ENCODE data around the gene TUBB6. TPM values are rescaled to one million over a fixed set of nuclear protein-coding genes. Genes with fewer than 3 reads are reported as not detected.

The TUBB6 gene
- total RNA-seq, 2 experiments from 2014 or later: 5.7 to 6.5 TPM

DNA sequence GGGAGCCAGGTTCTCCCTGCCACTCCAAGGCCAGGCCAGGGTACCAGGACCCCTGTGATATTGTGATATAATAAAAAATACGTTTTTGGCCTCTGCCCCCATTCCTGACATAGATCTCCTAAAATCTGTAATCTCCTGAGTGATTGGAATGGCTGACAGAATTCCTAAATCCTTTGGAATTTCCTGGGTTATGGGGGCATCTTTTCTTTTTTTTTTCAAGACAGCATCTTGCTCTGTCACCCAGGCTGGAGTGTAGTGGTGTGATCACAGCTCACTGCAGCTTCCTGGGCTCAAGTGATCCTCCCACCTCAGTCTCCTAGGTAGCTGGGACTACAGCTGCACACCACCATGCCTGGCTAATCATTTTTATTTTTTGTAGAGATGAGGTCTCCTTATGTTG lies 26.2 kb upstream of the TUBB6 start:
- Mint-ChIP-seq H3K27me3 (peaks cover 19% of the 10 kb centered on the region), H3K4me1 (no peaks in the 10 kb centered on the region), H3K4me3 (no peak overlapping the region), H3K27ac (no peak overlapping the region), H3K36me3 (ENCODE audit: low read depth) (no peaks in the 10 kb centered on the region), H3K9me3 (no peaks in the 10 kb centered on the region)
- CTCF ChIA-PET: interaction anchor here (3.0 kb wide), 1 partner anchor 10 kb away, joined by 13 read pairs; no protein-coding TSS in a partner anchor
- POLR2A ChIA-PET: no interaction called here
- DNase-seq: no peak

DNA sequence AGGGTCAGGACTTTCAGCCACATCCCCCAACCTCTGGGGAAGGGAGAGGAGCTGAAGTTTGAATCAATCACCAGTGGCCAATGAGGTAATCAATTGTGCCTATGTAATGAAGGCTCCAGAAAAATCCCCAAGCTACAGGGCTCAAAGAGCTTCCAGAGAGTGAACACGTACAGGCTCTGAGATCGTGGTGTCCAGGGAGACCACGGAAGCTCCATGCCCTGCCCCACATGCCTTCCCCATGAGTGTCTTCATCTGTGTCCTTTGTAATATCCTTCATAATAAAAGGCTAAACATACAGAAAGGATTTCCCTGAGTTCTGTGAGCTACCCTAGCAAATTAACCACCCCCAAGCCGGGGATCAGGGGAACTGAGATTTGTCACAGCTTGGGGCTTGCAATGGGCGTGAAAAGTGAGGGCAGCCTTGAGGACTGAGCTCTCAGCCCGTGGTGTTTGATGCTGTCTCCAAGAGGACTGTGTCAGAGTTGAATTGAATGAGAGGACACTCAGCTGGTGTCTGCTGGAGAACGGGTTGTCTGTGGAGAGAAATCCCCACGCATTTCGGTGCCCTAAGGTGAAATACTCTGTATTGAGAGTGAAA lies 25.5 kb upstream of the TUBB6 start:
- no peak for DNase-seq
- no peak overlapping the region for H3K4me3 Mint-ChIP-seq
- H3K9me3 Mint-ChIP-seq: no peaks in the 10 kb centered on the region
- no peaks in the 10 kb centered on the region for H3K4me1 Mint-ChIP-seq
- ChIA-PET CTCF (interaction anchor here (1.3 to 3.0 kb wide), 2 partner anchors 10 to 45 kb away, joined by 3 to 13 read pairs; no protein-coding TSS in a partner anchor), POLR2A (no interaction called here)
- H3K36me3 Mint-ChIP-seq (ENCODE audit: low read depth): no peaks in the 10 kb centered on the region
- no peak overlapping the region for H3K27ac Mint-ChIP-seq
- H3K27me3 Mint-ChIP-seq: peaks cover 19% of the 10 kb centered on the region

DNA sequence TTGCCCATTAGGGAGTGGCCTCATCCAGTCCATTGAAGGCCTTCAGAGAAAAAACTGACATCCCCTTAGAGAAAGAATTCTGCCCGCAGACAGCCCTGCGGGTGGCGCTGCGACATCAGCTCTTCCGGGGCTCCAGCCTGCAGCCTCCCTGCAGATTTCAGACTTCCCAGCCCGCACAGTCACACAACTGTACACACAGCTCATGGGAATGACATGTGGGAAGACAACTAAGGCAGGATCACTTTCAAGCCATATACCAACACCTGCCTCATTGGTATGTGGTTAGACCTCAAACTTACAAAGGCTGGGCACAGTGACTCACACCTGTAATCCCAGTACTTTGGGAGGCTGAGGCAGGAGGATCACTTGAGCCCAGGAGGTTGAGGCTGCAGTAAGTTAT lies 24.8 kb upstream of the TUBB6 start:
- Mint-ChIP-seq H3K36me3 (ENCODE audit: low read depth) (no peaks in the 10 kb centered on the region), H3K4me1 (peaks cover 3% of the 10 kb centered on the region), H3K27ac (no peak overlapping the region), H3K9me3 (no peaks in the 10 kb centered on the region), H3K4me3 (no peak overlapping the region), H3K27me3 (peaks cover 26% of the 10 kb centered on the region)
- POLR2A ChIA-PET: no interaction called here
- CTCF ChIA-PET: interaction anchor here (1.3 kb wide), 1 partner anchor 45 kb away, joined by 3 read pairs; no protein-coding TSS in a partner anchor
- DNase-seq: no peak

DNA sequence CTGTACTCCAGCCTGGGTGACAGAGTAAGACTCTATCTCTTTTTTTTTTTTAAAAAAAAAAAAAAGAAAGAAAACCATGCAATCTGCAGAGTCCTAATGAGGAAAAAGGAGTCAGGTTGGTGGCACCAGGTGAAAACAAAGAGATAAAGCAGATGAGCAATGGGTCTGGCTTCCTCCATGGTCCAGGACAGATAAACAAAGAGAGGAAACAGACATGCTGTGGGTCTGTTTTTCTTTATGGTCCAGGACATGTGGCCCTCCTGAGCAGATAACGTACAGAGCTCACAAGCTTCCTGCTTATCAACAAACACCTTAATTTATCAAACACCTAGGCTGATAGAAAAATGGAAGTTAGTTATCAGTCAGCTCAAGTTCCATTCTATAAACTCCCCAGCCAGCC lies 24.4 kb upstream of the TUBB6 start:
- DNase-seq: no peak
- Mint-ChIP-seq H3K27me3 (peaks cover 30% of the 10 kb centered on the region), H3K9me3 (no peaks in the 10 kb centered on the region), H3K4me3 (no peak overlapping the region), H3K27ac (no peak overlapping the region), H3K4me1 (peaks cover 3% of the 10 kb centered on the region), H3K36me3 (ENCODE audit: low read depth) (no peaks in the 10 kb centered on the region)
- POLR2A ChIA-PET: no interaction called here
- CTCF ChIA-PET: interaction anchor here (1.3 kb wide), 1 partner anchor 44 kb away, joined by 3 read pairs; no protein-coding TSS in a partner anchor

DNA sequence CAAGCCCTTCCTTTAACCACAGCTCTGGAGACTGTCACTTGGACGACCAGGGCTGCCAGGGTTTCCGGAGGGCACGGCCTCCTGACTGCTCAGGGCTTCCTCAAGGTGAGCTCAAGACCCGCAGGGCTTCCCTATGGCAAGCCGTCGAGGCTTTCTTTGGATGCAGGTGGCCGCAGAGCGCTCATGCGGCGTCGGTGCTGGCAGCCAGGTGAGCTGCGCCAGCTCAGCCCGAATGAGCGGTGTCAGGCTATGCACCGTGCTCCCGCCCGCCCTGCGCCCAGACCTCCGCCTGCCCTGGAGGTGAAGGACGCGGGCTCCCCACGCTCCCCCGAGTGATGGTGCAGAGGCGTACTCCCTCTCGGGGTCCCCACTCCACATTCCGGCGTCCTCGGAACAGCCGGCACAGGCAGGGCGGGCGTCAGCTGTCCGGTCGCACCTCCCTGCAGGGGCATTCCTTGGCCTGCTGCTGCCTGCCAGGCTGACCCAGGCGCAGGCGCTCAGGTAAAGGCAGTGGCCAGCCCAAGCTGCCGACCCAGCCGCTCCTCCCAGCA lies 20.8 kb upstream of the TUBB6 start:
- DNase-seq: no peak
- Mint-ChIP-seq H3K27me3 (peaks cover 47% of the 10 kb centered on the region), H3K27ac (no peak overlapping the region), H3K4me3 (no peak overlapping the region), H3K9me3 (no peaks in the 10 kb centered on the region), H3K36me3 (ENCODE audit: low read depth) (no peaks in the 10 kb centered on the region), H3K4me1 (peaks cover 3% of the 10 kb centered on the region)
- CTCF ChIA-PET: interaction anchor here (1.3 kb wide), 1 partner anchor 51 kb away, joined by 3 read pairs; no protein-coding TSS in a partner anchor
- POLR2A ChIA-PET: interaction anchor here (1.4 kb wide), 1 partner anchor 10 kb away, joined by 3 read pairs; no protein-coding TSS in a partner anchor

DNA sequence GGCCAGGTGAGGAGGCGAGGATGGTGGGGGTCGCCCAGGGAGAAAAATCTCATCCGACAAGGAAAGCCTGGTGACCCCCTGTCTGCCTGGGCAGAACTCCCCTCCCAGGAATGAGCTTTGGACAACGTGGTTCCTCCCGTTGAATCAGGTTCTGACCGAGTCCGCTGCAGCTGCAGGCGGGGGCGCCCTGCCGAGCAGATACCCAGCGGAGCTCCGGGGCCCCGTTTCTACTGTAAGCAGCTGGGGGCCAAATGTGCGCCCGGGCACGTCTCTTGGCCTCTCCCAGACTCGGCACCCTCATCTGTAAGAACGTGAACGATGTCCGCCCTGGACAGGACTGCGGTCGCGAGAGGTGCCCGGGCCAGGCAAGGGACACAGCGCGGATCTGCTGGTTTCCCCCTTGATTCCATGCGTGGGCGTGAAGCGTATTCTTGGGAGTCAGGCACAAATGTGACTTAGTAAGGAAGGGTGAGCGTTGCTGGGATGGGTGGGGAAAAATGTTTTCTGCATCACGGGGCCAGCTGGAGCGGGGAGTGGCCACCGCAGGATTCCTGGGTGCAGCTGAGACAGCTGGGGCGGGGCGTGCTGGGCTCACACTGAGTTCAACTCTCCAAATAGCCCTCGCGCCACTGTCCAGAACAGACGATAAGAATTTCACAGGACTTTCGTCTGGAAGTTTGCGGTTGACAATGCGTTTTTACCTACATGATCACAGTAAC lies 20.2 kb upstream of the TUBB6 start:
- POLR2A ChIA-PET: interaction anchor here (1.4 kb wide), 1 partner anchor 9 kb away, joined by 3 read pairs; no protein-coding TSS in a partner anchor
- no peak for DNase-seq
- Mint-ChIP-seq H3K4me1 (peaks cover 3% of the 10 kb centered on the region), H3K36me3 (ENCODE audit: low read depth) (no peaks in the 10 kb centered on the region), H3K27me3 (peaks cover 42% of the 10 kb centered on the region), H3K27ac (no peak overlapping the region), H3K9me3 (no peaks in the 10 kb centered on the region), H3K4me3 (no peak overlapping the region)
- CTCF ChIA-PET: interaction anchor here (1.3 kb wide), 1 partner anchor 51 kb away, joined by 3 read pairs; no protein-coding TSS in a partner anchor

GRCh38 chr18:12288403-12288755 lies 19.7 kb upstream of the TUBB6 start:
- no peak for DNase-seq
- H3K4me3 Mint-ChIP-seq: no peak overlapping the region
- H3K9me3 Mint-ChIP-seq: no peaks in the 10 kb centered on the region
- H3K36me3 Mint-ChIP-seq (ENCODE audit: low read depth): no peaks in the 10 kb centered on the region
- peaks cover 3% of the 10 kb centered on the region for H3K4me1 Mint-ChIP-seq
- no peak overlapping the region for H3K27ac Mint-ChIP-seq
- ChIA-PET CTCF (no interaction called here), POLR2A (interaction anchor here (1.4 kb wide), 1 partner anchor 9 kb away, joined by 3 read pairs; no protein-coding TSS in a partner anchor)
- H3K27me3 Mint-ChIP-seq: peaks cover 44% of the 10 kb centered on the region

- H3K9me3 Mint-ChIP-seq: no peaks in the 10 kb centered on the region
- no peak overlapping the region for H3K4me3 Mint-ChIP-seq
- H3K27ac Mint-ChIP-seq: no peak overlapping the region
- H3K27me3 Mint-ChIP-seq: peaks cover 40% of the 10 kb centered on the region
- CTCF ChIA-PET: no interaction called here
- no peaks in the 10 kb centered on the region for H3K36me3 Mint-ChIP-seq (ENCODE audit: low read depth)
- POLR2A ChIA-PET: no interaction called here
- DNase-seq: no peak
- peaks cover 3% of the 10 kb centered on the region for H3K4me1 Mint-ChIP-seq
Observed at GRCh38 chr18:12290086-12290485, 18.0 kb upstream of the TUBB6 start.

GRCh38 chr18:12291161-12291560 lies 16.9 kb upstream of the TUBB6 start:
- no peak overlapping the region for H3K27ac Mint-ChIP-seq
- H3K9me3 Mint-ChIP-seq: no peaks in the 10 kb centered on the region
- no peaks in the 10 kb centered on the region for H3K36me3 Mint-ChIP-seq (ENCODE audit: low read depth)
- ChIA-PET CTCF (interaction anchor here (1.2 kb wide), 1 partner anchor 37 kb away, joined by 3 read pairs; no protein-coding TSS in a partner anchor), POLR2A (no interaction called here)
- H3K4me3 Mint-ChIP-seq: no peak overlapping the region
- H3K4me1 Mint-ChIP-seq: peaks cover 3% of the 10 kb centered on the region
- H3K27me3 Mint-ChIP-seq: peaks cover 36% of the 10 kb centered on the region
- no peak for DNase-seq

DNA sequence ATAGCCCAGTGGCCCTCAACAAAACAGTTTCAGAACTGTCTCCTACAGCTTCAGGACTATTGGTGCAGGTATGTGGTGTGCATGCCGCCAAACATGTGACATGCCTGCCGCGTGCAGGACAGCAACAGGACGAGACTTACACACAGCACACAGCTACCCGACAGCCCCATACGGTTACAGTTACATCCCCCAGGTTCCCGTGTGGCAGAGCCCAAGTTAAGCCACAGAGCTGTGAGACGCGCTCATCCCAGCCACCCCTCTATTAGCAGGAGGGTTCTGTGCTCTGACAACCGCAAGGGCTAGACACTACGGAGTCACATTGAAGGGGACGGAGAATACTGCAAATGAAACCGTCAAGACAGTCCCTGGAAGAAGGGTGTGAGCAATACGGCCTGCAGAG lies 16.4 kb upstream of the TUBB6 start:
- H3K4me3 Mint-ChIP-seq: no peak overlapping the region
- H3K27me3 Mint-ChIP-seq: peaks cover 36% of the 10 kb centered on the region
- H3K9me3 Mint-ChIP-seq: no peaks in the 10 kb centered on the region
- H3K27ac Mint-ChIP-seq: no peak overlapping the region
- H3K4me1 Mint-ChIP-seq: peaks cover 3% of the 10 kb centered on the region
- ChIA-PET CTCF (interaction anchor here (1.2 kb wide), 1 partner anchor 36 kb away, joined by 3 read pairs; no protein-coding TSS in a partner anchor), POLR2A (no interaction called here)
- H3K36me3 Mint-ChIP-seq (ENCODE audit: low read depth): no peaks in the 10 kb centered on the region
- no peak for DNase-seq

- ChIA-PET POLR2A (no interaction called here), CTCF (interaction anchor here (1.5 kb wide), 1 partner anchor 22 kb away, joined by 3 read pairs; no protein-coding TSS in a partner anchor)
- Mint-ChIP-seq H3K4me1 (no peaks in the 10 kb centered on the region), H3K4me3 (no peak overlapping the region), H3K27me3 (peaks cover 30% of the 10 kb centered on the region), H3K27ac (no peak overlapping the region), H3K36me3 (ENCODE audit: low read depth) (no peaks in the 10 kb centered on the region), H3K9me3 (no peaks in the 10 kb centered on the region)
- DNase-seq: no peak
Observed at GRCh38 chr18:12293831-12294230, 14.2 kb upstream of the TUBB6 start.

DNA sequence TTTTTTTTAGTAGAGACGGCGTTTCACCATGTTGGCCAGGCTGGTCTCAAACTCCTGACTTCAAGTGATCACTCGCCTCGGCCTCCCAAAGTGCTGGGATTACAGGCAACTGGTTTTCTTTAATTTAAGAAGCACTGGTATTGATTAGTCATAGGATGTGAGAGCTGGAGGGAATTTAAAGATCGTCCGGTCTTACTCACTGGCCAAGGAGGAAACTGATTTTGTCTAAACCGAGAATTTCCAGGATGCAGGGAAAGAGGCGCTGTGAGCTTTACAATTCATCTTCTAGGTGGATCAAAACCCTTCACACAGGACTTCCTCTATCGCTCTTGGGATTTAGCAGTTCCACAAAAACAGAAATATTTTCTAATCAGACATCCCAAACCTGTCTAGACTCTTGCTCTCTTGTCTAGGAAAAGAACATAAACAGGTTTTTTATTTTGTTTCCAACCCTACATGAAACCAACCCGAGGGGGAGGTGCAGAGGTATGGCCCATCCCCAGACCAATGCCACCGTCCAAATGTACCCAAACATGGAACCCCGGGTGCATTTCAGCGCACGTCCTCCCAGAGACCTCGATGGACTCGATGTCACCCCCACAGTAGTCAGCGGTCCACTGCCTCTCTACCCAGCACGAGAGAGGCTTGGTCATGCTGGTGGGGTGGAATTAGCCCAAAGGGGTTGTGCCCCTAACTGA lies 12.5 kb upstream of the TUBB6 start:
- no peak for DNase-seq
- ChIA-PET POLR2A (no interaction called here), CTCF (interaction anchor here (0.7 to 1.5 kb wide), 2 partner anchors 23 to 24 kb away, joined by 3 read pairs; no protein-coding TSS in a partner anchor)
- no peak overlapping the region for H3K4me3 Mint-ChIP-seq
- H3K27me3 Mint-ChIP-seq: peaks cover 28% of the 10 kb centered on the region
- H3K9me3 Mint-ChIP-seq: no peaks in the 10 kb centered on the region
- no peak overlapping the region for H3K27ac Mint-ChIP-seq
- H3K36me3 Mint-ChIP-seq (ENCODE audit: low read depth): no peaks in the 10 kb centered on the region
- no peaks in the 10 kb centered on the region for H3K4me1 Mint-ChIP-seq

GRCh38 chr18:12296087-12296403 lies 12.0 kb upstream of the TUBB6 start:
- H3K27me3 Mint-ChIP-seq: peaks cover 33% of the 10 kb centered on the region
- H3K36me3 Mint-ChIP-seq (ENCODE audit: low read depth): no peaks in the 10 kb centered on the region
- ChIA-PET POLR2A (no interaction called here), CTCF (no interaction called here)
- H3K9me3 Mint-ChIP-seq: no peaks in the 10 kb centered on the region
- no peak overlapping the region for H3K4me3 Mint-ChIP-seq
- no peaks in the 10 kb centered on the region for H3K4me1 Mint-ChIP-seq
- H3K27ac Mint-ChIP-seq: no peak overlapping the region
- no peak for DNase-seq

Data from activated CD4-positive, alpha-beta memory T cell treated with anti-CD3 and anti-CD28 coated beads, Interleukin-2, amount 10 ng/mL, durations not matched to agents 7 days and 5 days (primary cell).